Endothelial cell of umbilical vein (primary cell): ENCODE measurements around the gene SYK. TPM values are rescaled to one million over a fixed set of nuclear protein-coding genes. Genes with fewer than 3 reads are reported as not detected.

Experiments
- BruUV-seq: library from RNA; stranded (reverse); fragments of 400-500 nt; replicated peaks from 2 replicates; lab custom pipeline; 2021; lab: Mats Ljungman, UMichigan
- CTCF ChIA-PET: fragments of 300-600, 350-600 bp; sonication (Branson Sonifier 250); formaldehyde crosslinking; loops from one replicate; lab custom pipeline; 2021; ENCODE audit warnings: antibody characterized with exemption, inconsistent platforms; lab: Charles Lee
- POLR2A ChIA-PET: fragments of 300-600, 350-600 bp; sonication (Branson Sonifier 250); formaldehyde crosslinking; loops from one replicate; lab custom pipeline; 2021; ENCODE audit warnings: antibody characterized with exemption, inconsistent platforms; lab: Charles Lee
- DNase-seq: peaks from one replicate; pipeline ENCODE4 v3.0.0-alpha.2; 2011; ENCODE audit warnings: low read depth, low spot score
- FAIRE-seq: peaks from 2 replicates; lab custom pipeline; 2011; peaks lifted over from hg19 to GRCh38; lab: Jason Lieb, UNC
- H2AFZ ChIP-seq: 2 replicates; pipeline ENCODE4 v1.6.0; 2012; ENCODE audit warnings: low read depth, low read length, control low read depth, inconsistent platforms
- H3K27ac ChIP-seq: 2 replicates; pipeline ENCODE4 v1.5.1; 2011; ENCODE audit warnings: low read depth, mild to moderate bottlenecking, control low read depth, low read length, moderate library complexity; ENCODE audit not compliant: insufficient read depth
- H3K27me3 ChIP-seq, 2 experiments: 2 replicates each; pipeline versions ENCODE4 v1.6.0 to v1.6.1; 2011; ENCODE audit warnings: low read length in 2 of 2, mixed read lengths in 1 of 2; ENCODE audit not compliant: control insufficient read depth in 2 of 2, insufficient read depth in 2 of 2
- H3K36me3 ChIP-seq, 2 experiments: 2 replicates in 1 of 2; 3 replicates in 1 of 2; pipeline ENCODE4 v1.5.1; 2011; ENCODE audit warnings: low read length in 2 of 2, mild to moderate bottlenecking in 1 of 2, moderate library complexity in 1 of 2; ENCODE audit not compliant: control insufficient read depth in 2 of 2, insufficient read depth in 2 of 2; ENCODE audit errors: extremely low read depth in 1 of 2
- H3K4me1 ChIP-seq: 3 replicates; pipeline ENCODE4 v1.5.1; 2011; ENCODE audit warnings: mild to moderate bottlenecking, low read length; ENCODE audit not compliant: control insufficient read depth, insufficient read depth; ENCODE audit errors: extremely low read depth
- H3K4me2 ChIP-seq: 2 replicates; pipeline ENCODE4 v1.6.1; 2011; ENCODE audit warnings: low read length, control low read depth, mixed read lengths; ENCODE audit not compliant: insufficient read depth
- H3K4me3 ChIP-seq, 3 experiments: fragments of 200-600 bp in 1 of 3; sonication (generic), shearing (Covaris generic) in 1 of 3; replicated peaks in 1 of 3; 2 replicates each; pipeline ENCODE4 v1.5.1; 2011 to 2016; ENCODE audit warnings: control low read depth in 3 of 3, low read length in 3 of 3, mild to moderate bottlenecking in 2 of 3, inconsistent platforms in 1 of 3, low read depth in 1 of 3, moderate library complexity in 1 of 3; ENCODE audit not compliant: insufficient read depth in 1 of 3
- H3K79me2 ChIP-seq: 2 replicates; pipeline ENCODE4 v1.6.0; 2012; ENCODE audit warnings: low read length, inconsistent platforms; ENCODE audit not compliant: control insufficient read depth, insufficient read depth
- H3K9ac ChIP-seq: replicated peaks from 2 replicates; pipeline ENCODE3; 2011; ENCODE audit warnings: low read length, control low read depth; ENCODE audit not compliant: insufficient read depth; ENCODE audit errors: extremely low read depth
- H3K9me1 ChIP-seq: replicated peaks from 3 replicates; pipeline ENCODE4 v1.6.0; 2011; ENCODE audit warnings: mild to moderate bottlenecking, low read length; ENCODE audit not compliant: control insufficient read depth, insufficient read depth; ENCODE audit errors: extremely low read depth
- H3K9me3 ChIP-seq: replicated peaks from 2 replicates; pipeline ENCODE4 v1.5.1; 2012; ENCODE audit warnings: low read length, inconsistent platforms; ENCODE audit not compliant: control insufficient read depth, insufficient read depth
- H4K20me1 ChIP-seq: replicated peaks from 2 replicates; pipeline ENCODE3; 2011; ENCODE audit warnings: mild to moderate bottlenecking, low read length; ENCODE audit not compliant: control insufficient read depth, insufficient read depth; ENCODE audit errors: extremely low read depth
- EZH2 ChIP-seq: IDR thresholded peaks from 2 replicates; pipeline ENCODE4 v1.6.1; 2012; ENCODE audit warnings: borderline replicate concordance, low read depth, mild to moderate bottlenecking, moderate library complexity, low read length, inconsistent platforms; ENCODE audit not compliant: severe bottlenecking
- FOS ChIP-seq: IDR thresholded peaks from 2 replicates; pipeline ENCODE4 v1.6.1; 2011; ENCODE audit warnings: mild to moderate bottlenecking, low read length, moderate library complexity, borderline replicate concordance; ENCODE audit not compliant: insufficient read depth
- GATA2 ChIP-seq: IDR thresholded peaks from 2 replicates; pipeline ENCODE4 v1.7.0; 2011; ENCODE audit warnings: low read depth, mild to moderate bottlenecking, moderate library complexity, mixed read lengths, low read length; ENCODE audit not compliant: insufficient read length, insufficient read depth
- JUN ChIP-seq: IDR thresholded peaks from 2 replicates; pipeline ENCODE4 v1.6.1; 2011; ENCODE audit warnings: borderline replicate concordance, low read depth; ENCODE audit not compliant: insufficient read length, insufficient read depth
- MYC ChIP-seq: IDR thresholded peaks from one replicate; pipeline ENCODE4 v1.6.1; 2011; ENCODE audit warnings: mild to moderate bottlenecking, low read depth, low read length
- POLR2A ChIP-seq: IDR thresholded peaks from 2 replicates; pipeline ENCODE4 v1.6.1; 2012; ENCODE audit warnings: low read depth, mild to moderate bottlenecking, control low read depth, low read length
- POLR2AphosphoS5 ChIP-seq: IDR thresholded peaks from 2 replicates; pipeline ENCODE4 v1.6.1; 2012; ENCODE audit warnings: low read depth, mild to moderate bottlenecking, control low read depth, low read length, moderate library complexity; ENCODE audit not compliant: insufficient read depth
- dilution Hi-C: fragments of 300-500 bp; cut with MboI; formaldehyde crosslinking; loops from one replicate; pipeline ENCODE4 v1.15.0; 2019; ENCODE audit warnings: low sequenced_read_pairs; ENCODE audit not compliant: extremely low pct_ligation_motif_present
- intact Hi-C: fragments of 100-400 bp; cut with micrococcal nuclease; formaldehyde crosslinking; loops from one replicate; pipeline ENCODE4 v1.10.0; 2022
- polyA plus RNA-seq, 4 experiments: library from polyadenylated mRNA; depleted of rRNA in 3 of 4; stranded (reverse) in 3 of 4; unstranded in 1 of 4; fragments of >200 nt; gene quantifications; 2 replicates each; pipeline versions ENCODE4 v1.2.1 to v1.2.3, GENCODE V29; 2011 to 2012; ENCODE audit warnings: missing spikeins in 1 of 4
- total RNA-seq: library from RNA; stranded (reverse); gene quantifications from 2 replicates; pipeline ENCODE4 v1.2.3, GENCODE V29; 2021
- TF ChIP-seq, protein P1 (sequence below), 2 donors: IDR thresholded peaks; 1 replicate in 1 of 2; 2 replicates in 1 of 2; pipeline ENCODE4 v1.5.1; 2011; ENCODE audit warnings: low read length in 2 of 2, mild to moderate bottlenecking in 2 of 2, moderate library complexity in 2 of 2, control low read depth in 1 of 2, inconsistent platforms in 1 of 2, low read depth in 1 of 2; ENCODE audit not compliant: insufficient read depth in 1 of 2; ENCODE audit errors: extremely low read depth in 1 of 2
- TF ChIP-seq, protein P2 (sequence below): IDR thresholded peaks from 2 replicates; pipeline ENCODE4 v1.6.1; 2011; ENCODE audit not compliant: insufficient read depth, insufficient read length

SYK gene
- total and polyA plus RNA-seq, 2 donors (not counting 3 experiments of a cell fraction or from before 2014, with no cell fraction given) = not detected

DNA sequence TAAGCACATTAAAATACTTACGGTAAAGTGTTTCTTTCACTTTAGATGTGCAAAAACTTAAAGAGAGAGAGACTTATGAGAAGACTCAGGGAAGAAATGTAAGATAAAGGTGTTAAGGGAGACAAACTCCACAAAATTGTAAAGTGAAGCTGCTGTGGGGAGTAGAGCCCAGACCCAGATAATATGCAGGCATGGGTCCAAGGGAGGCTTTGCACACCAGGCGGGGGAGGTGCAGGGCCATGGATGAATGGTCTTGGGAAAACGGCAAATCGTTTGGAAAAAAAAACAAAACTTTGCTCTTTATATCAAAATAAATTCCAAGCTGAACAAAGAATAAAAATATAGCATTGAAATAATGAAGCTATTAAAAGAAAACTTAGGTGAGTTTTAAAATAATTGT is 9.1 kb downstream of the SYK start:
- Histone ChIP-seq H3K36me3 (no peaks in the 10 kb centered on the region), H3K9me3 (no peaks in the 10 kb centered on the region), H3K4me3 (no peak overlapping the region), H3K79me2 (no peaks in the 10 kb centered on the region), H3K4me2 (no peak overlapping the region), H3K9ac (no peak overlapping the region), H4K20me1 (no peaks in the 10 kb centered on the region), H3K27ac (no peak overlapping the region), H3K4me1 (no peaks in the 10 kb centered on the region), H3K27me3 (no peaks in the 10 kb centered on the region), H3K9me1 (no peaks in the 10 kb centered on the region), H2AFZ (no peak overlapping the region)
- no TSS peak for BruUV-seq
- ChIA-PET CTCF (no interaction called here), POLR2A (no interaction called here)
- FAIRE-seq = no peak
- TF ChIP-seq EZH2 (no peak), GATA2 (no peak), POLR2A (no peak), MYC (no peak), POLR2AphosphoS5 (no peak), FOS (no peak), JUN (no peak)
- TF ChIP-seq, protein P1, sequence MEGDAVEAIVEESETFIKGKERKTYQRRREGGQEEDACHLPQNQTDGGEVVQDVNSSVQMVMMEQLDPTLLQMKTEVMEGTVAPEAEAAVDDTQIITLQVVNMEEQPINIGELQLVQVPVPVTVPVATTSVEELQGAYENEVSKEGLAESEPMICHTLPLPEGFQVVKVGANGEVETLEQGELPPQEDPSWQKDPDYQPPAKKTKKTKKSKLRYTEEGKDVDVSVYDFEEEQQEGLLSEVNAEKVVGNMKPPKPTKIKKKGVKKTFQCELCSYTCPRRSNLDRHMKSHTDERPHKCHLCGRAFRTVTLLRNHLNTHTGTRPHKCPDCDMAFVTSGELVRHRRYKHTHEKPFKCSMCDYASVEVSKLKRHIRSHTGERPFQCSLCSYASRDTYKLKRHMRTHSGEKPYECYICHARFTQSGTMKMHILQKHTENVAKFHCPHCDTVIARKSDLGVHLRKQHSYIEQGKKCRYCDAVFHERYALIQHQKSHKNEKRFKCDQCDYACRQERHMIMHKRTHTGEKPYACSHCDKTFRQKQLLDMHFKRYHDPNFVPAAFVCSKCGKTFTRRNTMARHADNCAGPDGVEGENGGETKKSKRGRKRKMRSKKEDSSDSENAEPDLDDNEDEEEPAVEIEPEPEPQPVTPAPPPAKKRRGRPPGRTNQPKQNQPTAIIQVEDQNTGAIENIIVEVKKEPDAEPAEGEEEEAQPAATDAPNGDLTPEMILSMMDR (IDR thresholded peaks at IDR 0.05; ENCODE audit: extremely low read depth in 1 of 2, insufficient read depth in 1 of 2, low read depth in 1 of 2, low read length in 2 of 2) = no peak
- TF ChIP-seq, protein P2, sequence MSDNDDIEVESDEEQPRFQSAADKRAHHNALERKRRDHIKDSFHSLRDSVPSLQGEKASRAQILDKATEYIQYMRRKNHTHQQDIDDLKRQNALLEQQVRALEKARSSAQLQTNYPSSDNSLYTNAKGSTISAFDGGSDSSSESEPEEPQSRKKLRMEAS = no peak
- intact Hi-C loops (no loop called here), dilution Hi-C loops (no loop called here)
- no peak for DNase-seq
